GM18517 (cell line): ENCODE measurements around the gene SUN3.

Experiments used
- ATAC-seq: cut with Tn5 transposase; IDR thresholded peaks from one replicate; pipeline ENCODE4 v1.9.1; 2021; ENCODE audit warnings: mild to moderate bottlenecking, moderate library complexity; ENCODE audit not compliant: unreplicated experiment

SUN3 gene

DNA sequence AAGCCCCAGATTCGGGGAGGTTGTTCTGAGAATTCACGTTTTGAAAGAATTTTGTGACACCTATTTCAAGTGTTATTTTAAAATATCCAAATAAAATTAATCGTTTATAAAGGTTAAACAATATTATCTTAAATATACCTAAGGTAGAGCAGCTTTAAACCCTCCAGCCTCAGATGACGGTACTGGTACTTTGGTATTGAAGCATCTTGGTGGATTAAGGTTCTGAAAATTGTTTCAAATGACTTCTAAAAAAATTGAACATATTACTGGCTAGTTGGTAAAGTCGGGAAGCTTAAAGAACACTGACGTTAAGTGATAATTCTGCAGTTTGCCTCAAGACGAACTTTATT is 49.1 kb downstream of the SUN3 start:
- ATAC-seq = no peak

DNA sequence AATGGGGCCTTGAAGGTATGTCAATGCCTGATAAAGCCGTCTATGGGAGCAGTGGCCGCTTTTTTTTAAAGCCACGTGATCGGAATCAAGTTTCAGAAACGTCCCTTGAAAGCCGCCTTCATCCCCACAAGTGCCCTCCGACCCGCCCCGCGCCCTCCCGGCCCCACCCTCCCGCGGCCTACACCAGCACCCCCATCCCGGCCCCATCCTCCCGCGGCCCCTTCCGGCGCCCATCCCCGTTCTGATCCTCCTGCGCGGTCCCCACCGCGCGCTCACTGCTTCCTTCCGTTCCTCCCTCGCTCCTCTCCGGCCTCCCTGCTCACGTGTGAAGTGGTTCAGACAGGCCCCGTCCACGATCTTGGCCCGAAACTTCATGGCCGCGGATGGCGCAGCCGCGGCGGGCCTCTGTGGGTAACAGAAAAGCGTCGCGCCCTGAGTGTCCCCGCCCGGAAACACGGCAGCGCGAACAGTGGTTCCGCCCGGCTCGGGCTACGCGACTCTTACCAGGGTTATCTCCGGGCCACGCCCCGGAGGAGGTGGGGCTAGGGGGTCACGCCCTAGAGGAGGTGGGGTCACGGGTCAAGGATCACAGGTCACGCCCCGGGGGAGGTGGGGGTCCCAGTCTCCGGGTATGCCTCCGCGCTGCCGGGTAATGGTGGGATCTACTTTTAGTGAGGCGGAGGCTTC is 49.6 kb downstream of the SUN3 start, which contains the start of gene HUS1:
Gene HUS1 (minus strand): TSS at position 471 of the 687 bp plus-strand sequence. CDS start 96 bp downstream, at position 375.
- ATAC-seq = peak; percentile 98

- no peak for ATAC-seq
Measured at GRCh38 chr7:47978790-47979144, 50.1 kb downstream of the SUN3 start.

DNA sequence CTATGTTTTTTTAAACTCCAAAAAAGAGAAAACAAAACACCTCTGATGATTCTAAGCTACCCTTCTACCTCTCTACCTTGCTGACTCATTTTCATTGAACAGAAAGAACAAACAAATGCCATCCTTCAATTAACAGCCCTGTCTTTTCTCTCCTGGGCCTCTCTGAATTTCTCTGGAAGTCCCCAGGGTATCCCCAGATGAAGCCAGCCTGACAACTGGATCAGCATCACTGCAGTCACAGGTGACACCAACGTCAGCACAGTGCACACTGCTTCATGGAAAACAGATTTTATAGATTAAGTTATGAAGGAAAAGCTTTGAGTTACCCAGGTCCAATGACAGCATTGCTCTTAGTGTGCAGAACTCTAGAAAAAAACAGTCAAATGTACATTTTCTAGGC is 55.2 kb downstream of the SUN3 start:
- ATAC-seq = no peak

- no peak for ATAC-seq
Measured at GRCh38 chr7:47970761-47971160, 58.1 kb downstream of the SUN3 start.

DNA sequence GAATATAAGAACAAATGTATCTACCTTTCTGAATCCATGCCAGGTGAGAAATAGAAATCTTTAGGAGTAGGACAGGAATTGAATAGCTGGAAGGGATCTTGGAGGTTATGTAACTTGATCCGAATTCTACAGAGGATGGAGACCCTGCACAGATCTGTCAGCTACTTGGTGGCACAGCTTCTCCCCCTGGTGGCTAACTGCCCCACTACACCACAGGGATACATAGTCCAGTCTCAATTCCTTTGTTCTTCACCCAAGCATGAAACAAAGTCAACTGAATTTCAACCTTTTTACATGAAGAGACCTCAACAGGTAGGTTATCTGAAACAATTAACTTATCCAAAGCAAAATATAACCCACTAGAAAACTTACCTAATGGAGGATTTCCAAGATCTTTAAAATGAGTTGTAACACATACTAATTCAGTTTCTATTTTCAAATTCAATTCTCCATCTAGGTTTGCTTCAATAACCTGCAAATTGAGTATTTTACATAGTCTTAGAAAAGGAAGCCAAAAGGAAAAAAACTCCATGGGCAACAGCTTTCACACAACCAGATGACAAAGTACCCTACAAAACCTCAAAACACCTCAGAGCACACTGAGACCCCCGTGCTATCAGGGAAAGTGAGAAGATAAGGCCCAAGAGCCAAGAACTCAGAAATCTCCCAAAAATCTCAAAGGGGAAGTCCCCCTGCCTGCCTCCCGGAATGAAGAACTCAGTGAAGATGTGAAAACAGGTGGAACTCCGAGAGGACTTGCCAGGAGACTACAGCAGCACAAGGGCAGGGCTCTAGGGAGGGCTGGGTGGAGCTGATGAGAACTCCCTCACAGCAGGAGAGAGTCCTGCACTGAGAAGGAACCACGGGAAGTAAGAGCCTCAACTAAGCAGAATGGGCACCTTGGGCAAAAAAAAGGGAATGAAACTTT is 59.8 kb downstream of the SUN3 start:
- ATAC-seq = no peak

DNA sequence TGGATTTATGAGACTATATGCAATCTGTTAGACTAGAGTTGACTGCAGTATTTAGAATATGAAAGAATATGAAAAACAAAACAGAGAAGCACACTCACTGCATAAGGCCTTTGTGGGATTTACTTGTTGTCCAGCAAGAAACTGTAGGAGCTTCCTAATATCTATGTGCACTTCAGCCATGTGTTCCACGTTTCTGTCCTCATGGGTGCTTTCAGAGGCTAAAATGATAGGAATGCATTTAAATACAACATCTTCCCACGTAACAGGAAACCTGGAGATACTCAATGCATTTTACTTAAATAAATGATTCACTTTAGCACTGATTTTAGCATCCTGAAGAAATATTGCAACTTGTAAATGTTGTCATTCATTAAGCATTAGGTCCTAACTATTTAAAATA is 61.2 kb downstream of the SUN3 start:
- no peak for ATAC-seq

DNA sequence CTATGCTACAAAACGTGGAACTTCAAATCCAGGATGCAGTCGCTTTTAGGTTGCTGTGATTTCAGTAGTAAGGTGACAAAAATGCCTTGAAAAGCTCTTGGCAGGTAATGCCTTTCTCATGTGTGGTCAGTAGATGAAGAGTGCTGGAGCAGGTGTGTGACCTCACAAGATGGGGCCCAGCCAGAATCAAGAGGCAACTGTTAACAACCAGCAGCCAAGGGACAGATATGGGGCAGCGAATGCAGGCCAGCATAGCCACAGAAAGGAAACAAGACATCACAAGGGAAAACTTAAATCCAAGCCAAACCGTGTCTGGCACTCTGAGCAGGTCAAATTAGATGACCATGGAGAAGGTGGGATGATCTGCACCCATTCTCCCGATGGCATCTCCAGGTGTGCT is 61.8 kb downstream of the SUN3 start:
- no peak for ATAC-seq

DNA sequence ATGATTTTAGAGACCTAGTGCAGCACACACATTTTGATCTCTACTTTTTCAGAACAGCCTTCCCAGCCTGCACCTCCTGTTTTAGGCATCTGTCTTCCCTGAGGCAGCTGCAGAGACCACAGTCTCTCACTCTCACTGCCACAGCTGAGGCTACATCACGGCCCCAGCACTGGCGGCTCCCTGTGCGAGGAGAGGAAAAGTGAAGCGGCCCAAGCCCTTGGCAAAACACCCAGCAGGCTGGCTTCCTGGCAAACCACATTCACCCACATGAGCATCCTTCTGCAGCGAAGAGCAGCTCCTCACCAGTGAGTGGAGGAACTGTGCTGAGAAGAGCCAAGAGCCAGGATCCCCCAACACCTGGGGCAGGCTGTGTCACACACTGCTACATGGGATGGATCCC is 63.5 kb downstream of the SUN3 start:
- no peak for ATAC-seq

DNA sequence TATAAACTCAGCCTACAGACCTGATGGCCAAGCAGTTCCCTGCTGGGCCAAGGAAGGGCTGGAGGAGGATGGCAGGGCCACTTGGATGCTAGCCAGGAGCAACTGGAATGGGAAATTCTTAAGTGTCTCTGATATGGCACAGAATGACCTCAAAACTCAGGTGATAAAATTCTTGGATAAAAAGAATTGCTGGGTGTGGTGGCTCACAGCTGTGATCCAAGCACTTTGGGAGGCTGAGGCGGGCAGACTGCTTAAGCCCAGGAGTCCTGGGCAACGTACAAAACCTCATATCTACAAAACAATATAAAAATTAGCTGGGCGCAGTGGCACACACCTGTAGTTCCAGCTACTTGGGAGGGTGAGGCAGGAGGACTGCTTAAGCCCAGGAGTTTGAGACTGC is 66.6 kb downstream of the SUN3 start:
- ATAC-seq = no peak

GRCh38 chr7:47957156-47957555 is 71.8 kb downstream of the SUN3 start:
- no peak for ATAC-seq

DNA sequence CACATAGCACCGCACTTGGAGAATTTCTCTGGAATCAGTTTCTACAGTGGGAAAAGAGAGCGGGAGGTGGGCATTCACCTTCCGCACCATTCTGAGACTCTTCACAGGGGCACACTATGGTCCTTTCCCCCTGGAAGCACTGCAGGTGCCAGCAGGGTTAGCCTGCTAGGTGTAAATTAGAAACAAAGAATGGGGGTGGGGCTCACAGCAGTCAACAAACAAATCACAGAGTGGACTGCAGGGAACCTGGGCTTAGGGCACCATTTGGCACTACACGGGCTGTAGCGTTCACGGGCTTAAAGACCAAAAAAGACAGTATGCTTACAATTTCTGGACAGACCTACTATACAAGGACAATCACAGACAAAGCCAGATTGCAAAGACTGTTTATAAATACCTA is 72.7 kb downstream of the SUN3 start:
- ATAC-seq = no peak

DNA sequence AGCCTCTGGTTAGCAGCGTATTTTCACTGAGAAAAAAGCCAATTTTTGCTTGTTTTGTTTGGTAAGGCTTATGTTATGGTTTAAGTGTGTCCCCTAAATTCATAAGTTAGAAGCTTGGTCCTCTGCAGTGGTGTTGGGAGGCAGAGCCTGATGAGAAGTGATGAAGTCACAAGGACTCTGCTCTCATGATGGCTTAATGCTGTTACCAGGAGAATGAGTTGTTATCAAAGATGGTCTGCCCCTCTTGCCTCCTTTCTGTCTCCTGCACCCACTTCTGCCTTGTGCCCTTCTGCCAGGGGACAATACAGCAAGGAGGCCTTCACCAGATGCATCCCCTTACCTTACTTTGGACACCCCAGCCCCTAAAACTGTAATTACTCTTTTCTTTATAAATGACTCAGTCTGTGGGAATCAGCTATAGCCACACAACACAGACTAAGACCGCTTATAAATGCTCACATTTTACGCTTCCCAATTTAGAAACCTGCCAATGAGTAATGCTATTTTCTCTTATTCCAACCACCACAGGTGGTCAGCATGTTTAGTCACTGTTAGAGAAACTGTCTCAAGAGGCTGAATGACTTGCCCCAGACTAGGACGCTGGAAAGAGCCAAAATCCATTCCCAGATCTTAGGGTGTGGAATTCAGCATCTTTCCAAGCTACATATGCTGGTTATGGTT is 74.5 kb downstream of the SUN3 start:
- peak; percentile 57 for ATAC-seq

DNA sequence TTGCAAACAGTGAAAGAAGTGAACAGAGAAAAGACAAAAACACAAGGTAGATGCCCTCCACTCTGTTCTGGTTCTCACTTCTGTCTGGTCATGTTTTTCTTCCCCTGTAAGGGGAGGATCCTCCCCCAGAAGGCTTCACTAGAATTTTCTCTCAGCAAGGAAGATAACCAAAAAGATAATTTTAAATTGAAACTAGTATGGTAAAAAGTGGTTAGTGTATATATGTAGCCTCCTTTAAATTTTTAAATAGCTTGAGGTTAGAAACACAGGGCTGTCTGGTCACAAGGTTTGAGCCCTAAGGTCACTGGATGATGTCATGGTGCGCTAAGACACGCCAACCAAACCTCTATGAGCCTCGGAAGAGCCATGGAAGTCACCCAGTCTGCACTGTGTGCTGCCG is 75.1 kb downstream of the SUN3 start:
- ATAC-seq = peak; percentile 52

DNA sequence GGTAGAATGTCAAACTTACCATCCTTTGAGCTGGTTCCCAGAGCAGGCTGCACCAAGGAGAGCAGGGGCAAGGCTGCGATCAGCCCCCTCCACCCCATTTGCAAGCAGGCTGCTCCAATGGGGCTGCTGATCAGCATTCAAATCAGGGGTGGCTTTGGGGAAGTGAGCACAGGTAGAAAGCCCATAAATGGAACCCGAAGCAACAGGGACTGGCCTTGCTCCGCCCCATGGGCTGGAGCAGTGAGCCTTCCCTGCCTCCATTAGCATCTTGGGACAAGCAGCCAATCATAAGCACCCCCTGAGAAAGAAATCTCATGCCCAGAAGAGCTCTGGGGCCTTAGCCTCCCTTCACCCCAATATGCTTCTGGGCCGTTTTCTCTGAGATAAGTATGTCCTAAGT is 76.7 kb downstream of the SUN3 start:
- no peak for ATAC-seq

DNA sequence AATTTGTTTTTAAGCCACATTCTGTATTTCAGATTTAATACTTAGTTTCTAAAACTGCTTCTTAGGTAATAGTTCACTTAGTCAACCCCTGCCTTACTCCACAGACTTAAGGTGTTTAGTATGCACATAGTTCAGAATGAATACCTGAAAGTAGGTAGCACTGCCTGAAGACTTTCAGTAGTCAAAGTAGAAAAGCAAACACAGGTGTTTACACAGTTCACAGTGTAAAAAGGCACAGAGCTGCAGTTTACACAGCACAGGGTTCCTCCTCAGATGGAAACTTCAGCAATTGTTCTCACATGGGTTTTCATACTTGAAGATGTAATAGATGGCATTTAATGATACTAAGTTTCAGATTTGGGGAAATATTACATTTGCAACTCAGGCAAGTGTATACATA is 77.5 kb downstream of the SUN3 start:
- ATAC-seq = no peak

GRCh38 chr7:47950714-47951113 is 78.2 kb downstream of the SUN3 start:
- no peak for ATAC-seq

DNA sequence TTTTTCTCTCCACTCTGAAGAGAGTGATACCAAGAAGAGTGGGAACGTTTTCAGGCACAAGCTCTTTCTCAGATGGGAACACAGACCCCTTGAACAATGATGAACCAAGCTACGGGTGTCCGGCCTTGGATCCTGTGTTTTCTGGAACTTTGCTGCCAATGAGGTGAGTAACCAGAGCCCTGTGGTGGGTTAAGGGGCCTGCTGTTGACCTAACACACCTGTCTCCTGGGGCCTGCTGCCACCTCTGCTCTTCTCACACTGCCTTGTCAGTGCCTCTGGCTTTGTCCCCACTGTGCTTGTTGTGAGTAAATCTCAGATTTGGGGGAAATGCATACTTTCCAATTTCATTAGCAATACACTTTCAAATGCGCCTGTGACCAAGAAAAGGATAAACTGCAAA is 79.2 kb downstream of the SUN3 start:
- no peak for ATAC-seq

GRCh38 chr7:47948141-47948790 is 80.6 kb downstream of the SUN3 start, which contains the start of gene PKD1L1:
PKD1L1 (minus strand) TSS chr7:47948466; CDS start chr7:47948440, 26 bp downstream.
- no peak for ATAC-seq

- no peak for ATAC-seq
Measured at GRCh38 chr7:47947355-47947749, 81.6 kb downstream of the SUN3 start.
